MM.1S (cell line): ENCODE results near the gene VANGL2.

ENCODE experiments used
- DNase-seq: peaks from one replicate; pipeline ENCODE4 v3.0.0-alpha.2; 2015
- H2AFZ ChIP-seq: fragments of 300-600 bp; sonication (generic); 2 replicates; pipeline ENCODE4 v1.6.0; 2016; ENCODE audit warnings: antibody characterized with exemption, low read length
- H3F3A ChIP-seq: fragments of 300-600 bp; sonication (generic); 2 replicates; pipeline ENCODE4 v1.6.1; 2016; ENCODE audit warnings: mild to moderate bottlenecking, antibody characterized with exemption, low read length, moderate library complexity, mixed read lengths; ENCODE audit not compliant: insufficient read depth
- H3K27ac ChIP-seq: fragments of 300-600 bp; sonication (generic); 2 replicates; pipeline ENCODE4 v1.5.1; 2016; ENCODE audit warnings: mild to moderate bottlenecking, low read length
- H3K27me3 ChIP-seq: fragments of 300-600 bp; sonication (generic); replicated peaks from 2 replicates; pipeline ENCODE4 v1.6.0; 2016; ENCODE audit warnings: low read length; ENCODE audit not compliant: insufficient read depth
- H3K36me3 ChIP-seq: fragments of 300-600 bp; sonication (generic); replicated peaks from 2 replicates; pipeline ENCODE4 v1.6.1; 2016; ENCODE audit warnings: mild to moderate bottlenecking, low read length, mixed read lengths; ENCODE audit not compliant: insufficient read depth
- H3K4me1 ChIP-seq: fragments of 300-600 bp; sonication (generic); 2 replicates; pipeline ENCODE4 v1.6.1; 2016; ENCODE audit warnings: low read length, mixed read lengths
- H3K4me2 ChIP-seq: fragments of 300-600 bp; sonication (generic); 2 replicates; pipeline ENCODE4 v1.6.0; 2016; ENCODE audit warnings: low read depth, low read length
- H3K4me3 ChIP-seq: fragments of 300-600 bp; sonication (generic); 2 replicates; pipeline ENCODE4 v1.5.1; 2016; ENCODE audit warnings: low read length, mixed read lengths
- H3K79me2 ChIP-seq: fragments of 300-600 bp; sonication (generic); 2 replicates; pipeline ENCODE4 v1.6.1; 2016; ENCODE audit warnings: mixed run types, low read length, mixed read lengths
- H3K9ac ChIP-seq: fragments of 300-600 bp; sonication (generic); 2 replicates; pipeline ENCODE4 v1.6.1; 2016; ENCODE audit warnings: low read length, mixed read lengths
- H3K9me2 ChIP-seq: fragments of 300-600 bp; sonication (generic); replicated peaks from 2 replicates; pipeline ENCODE4 v1.6.1; 2016; ENCODE audit warnings: mild to moderate bottlenecking, low read length, mixed read lengths; ENCODE audit not compliant: insufficient read depth
- H3K9me3 ChIP-seq: fragments of 300-600 bp; sonication (generic); replicated peaks from 2 replicates; pipeline ENCODE4 v1.6.1; 2016; ENCODE audit warnings: mild to moderate bottlenecking, low read length, mixed read lengths; ENCODE audit not compliant: insufficient read depth
- H4K20me1 ChIP-seq: fragments of 300-600 bp; sonication (generic); 2 replicates; pipeline ENCODE4 v1.6.1; 2016; ENCODE audit warnings: mild to moderate bottlenecking, low read length, moderate library complexity, mixed read lengths; ENCODE audit not compliant: insufficient read depth
- EZH2 ChIP-seq: fragments of 300-600 bp; sonication (generic); optimal IDR thresholded peaks from 2 replicates; pipeline ENCODE3; 2017; ENCODE audit warnings: low read depth, mild to moderate bottlenecking, antibody characterized with exemption, low read length, mixed read lengths
- EZH2phosphoT487 ChIP-seq: fragments of 300-600 bp; sonication (generic); IDR thresholded peaks from 2 replicates; pipeline ENCODE4 v1.6.1; 2018; ENCODE audit warnings: antibody characterized with exemption, low read length
- TF ChIP-seq, protein P1 (sequence below): fragments of 300-600 bp; sonication (generic); IDR thresholded peaks from 2 replicates; pipeline ENCODE4 v1.5.1; 2016; ENCODE audit warnings: antibody characterized with exemption, low read length, mixed read lengths

Gene VANGL2

DNA sequence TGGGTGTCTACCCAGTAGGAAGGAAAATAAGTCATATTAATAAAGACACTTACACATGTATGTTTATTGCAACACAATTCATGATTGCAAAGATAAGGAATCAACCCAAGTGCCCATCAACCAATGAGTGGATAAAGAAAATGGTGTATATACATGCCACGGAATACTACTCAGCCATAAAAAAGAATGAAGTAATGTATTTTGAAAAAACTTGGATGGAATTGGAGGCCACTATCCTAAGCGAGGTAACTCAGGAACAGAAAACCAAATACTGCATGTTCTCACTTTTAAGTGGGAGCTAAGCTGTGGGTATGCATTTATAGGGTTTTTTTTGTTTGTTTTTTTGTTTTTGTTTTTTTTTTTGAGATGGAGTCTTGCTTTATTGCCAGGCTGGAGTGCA is 49.1 kb downstream of the VANGL2 start:
- no peak for DNase-seq
- H3F3A ChIP-seq = no peaks in the 10 kb centered on the region
- no peak for TF ChIP-seq EZH2
- no peak for TF ChIP-seq EZH2phosphoT487
- TF ChIP-seq, protein P1, sequence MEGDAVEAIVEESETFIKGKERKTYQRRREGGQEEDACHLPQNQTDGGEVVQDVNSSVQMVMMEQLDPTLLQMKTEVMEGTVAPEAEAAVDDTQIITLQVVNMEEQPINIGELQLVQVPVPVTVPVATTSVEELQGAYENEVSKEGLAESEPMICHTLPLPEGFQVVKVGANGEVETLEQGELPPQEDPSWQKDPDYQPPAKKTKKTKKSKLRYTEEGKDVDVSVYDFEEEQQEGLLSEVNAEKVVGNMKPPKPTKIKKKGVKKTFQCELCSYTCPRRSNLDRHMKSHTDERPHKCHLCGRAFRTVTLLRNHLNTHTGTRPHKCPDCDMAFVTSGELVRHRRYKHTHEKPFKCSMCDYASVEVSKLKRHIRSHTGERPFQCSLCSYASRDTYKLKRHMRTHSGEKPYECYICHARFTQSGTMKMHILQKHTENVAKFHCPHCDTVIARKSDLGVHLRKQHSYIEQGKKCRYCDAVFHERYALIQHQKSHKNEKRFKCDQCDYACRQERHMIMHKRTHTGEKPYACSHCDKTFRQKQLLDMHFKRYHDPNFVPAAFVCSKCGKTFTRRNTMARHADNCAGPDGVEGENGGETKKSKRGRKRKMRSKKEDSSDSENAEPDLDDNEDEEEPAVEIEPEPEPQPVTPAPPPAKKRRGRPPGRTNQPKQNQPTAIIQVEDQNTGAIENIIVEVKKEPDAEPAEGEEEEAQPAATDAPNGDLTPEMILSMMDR = no peak
- no peak overlapping the region for H3K9ac ChIP-seq
- H3K4me1 ChIP-seq = no peaks in the 10 kb centered on the region
- H3K9me3 ChIP-seq = no peaks in the 10 kb centered on the region
- no peaks in the 10 kb centered on the region for H4K20me1 ChIP-seq
- H3K36me3 ChIP-seq = no peaks in the 10 kb centered on the region
- no peak overlapping the region for H3K4me3 ChIP-seq
- no peaks in the 10 kb centered on the region for H3K79me2 ChIP-seq
- H3K27ac ChIP-seq = no peak overlapping the region
- no peak overlapping the region for H3K4me2 ChIP-seq
- H2AFZ ChIP-seq = no peak overlapping the region
- H3K9me2 ChIP-seq = no peaks in the 10 kb centered on the region
- H3K27me3 ChIP-seq = no peaks in the 10 kb centered on the region

DNA sequence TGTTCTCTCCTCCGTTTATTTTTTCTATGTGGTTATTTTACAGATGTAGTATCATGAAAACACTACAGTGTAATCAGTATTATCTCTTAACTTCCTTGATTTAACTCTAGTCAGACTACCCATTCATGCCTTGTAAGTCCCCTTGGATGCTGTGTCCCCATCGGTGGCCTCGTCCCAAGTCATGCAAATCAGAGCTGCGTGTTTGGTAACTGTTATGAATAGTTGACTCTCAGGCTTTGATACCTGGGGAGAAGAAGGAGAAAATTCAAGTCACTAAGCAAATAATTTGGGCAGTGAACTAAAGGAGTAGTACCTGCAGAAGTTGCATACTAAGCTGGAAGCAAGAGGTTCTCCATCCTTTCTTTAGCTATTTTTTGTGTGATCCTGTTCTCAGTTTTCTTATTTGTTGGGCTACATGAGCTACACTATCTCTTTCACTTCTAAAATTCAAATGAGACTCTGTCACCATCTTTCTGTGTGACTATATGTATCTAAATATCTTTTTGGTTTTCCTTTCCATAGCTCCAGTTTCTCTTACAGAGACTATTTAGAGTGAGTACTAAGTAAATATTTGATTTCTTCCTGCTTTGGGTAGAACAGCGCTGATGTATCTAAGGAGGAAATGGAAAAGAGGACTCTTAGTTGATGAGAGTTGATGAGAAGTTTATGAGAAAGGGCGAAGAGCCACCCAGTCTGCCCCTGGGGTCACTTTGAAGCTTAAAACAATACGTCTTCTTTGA is 50.9 kb downstream of the VANGL2 start:
- H4K20me1 ChIP-seq = no peaks in the 10 kb centered on the region
- no peak overlapping the region for H3K4me3 ChIP-seq
- H3K9ac ChIP-seq = no peak overlapping the region
- no peaks in the 10 kb centered on the region for H3K27me3 ChIP-seq
- no peak overlapping the region for H3K27ac ChIP-seq
- H3K9me2 ChIP-seq = no peaks in the 10 kb centered on the region
- no peak overlapping the region for H3K4me2 ChIP-seq
- no peaks in the 10 kb centered on the region for H3F3A ChIP-seq
- H3K4me1 ChIP-seq = no peaks in the 10 kb centered on the region
- no peaks in the 10 kb centered on the region for H3K79me2 ChIP-seq
- H3K9me3 ChIP-seq = no peaks in the 10 kb centered on the region
- DNase-seq = no peak
- TF ChIP-seq EZH2phosphoT487 (no peak), EZH2 (no peak)
- TF ChIP-seq, protein P1 = no peak
- H3K36me3 ChIP-seq = no peaks in the 10 kb centered on the region
- no peak overlapping the region for H2AFZ ChIP-seq

DNA sequence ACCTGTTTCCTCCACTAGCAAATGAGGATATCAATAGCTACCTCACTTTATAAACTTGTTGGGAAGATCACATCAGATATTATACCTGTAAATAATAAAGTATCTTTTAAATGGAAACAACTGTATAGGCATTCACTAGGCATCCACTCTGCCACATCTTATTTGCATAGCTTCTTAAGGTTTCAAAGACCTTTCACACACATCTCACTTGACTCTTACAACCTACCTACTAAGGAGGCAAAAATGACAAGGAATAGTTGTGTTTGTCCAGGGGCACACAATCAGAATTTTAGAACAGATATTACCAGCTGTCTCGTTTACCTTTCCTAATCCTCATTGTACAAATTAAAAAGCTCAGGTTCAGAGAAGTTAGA is 51.5 kb downstream of the VANGL2 start:
- H3K9ac ChIP-seq = no peak overlapping the region
- no peaks in the 10 kb centered on the region for H4K20me1 ChIP-seq
- no peaks in the 10 kb centered on the region for H3K4me1 ChIP-seq
- no peaks in the 10 kb centered on the region for H3K36me3 ChIP-seq
- H3K4me2 ChIP-seq = no peak overlapping the region
- no peak for DNase-seq
- H3K4me3 ChIP-seq = no peak overlapping the region
- no peaks in the 10 kb centered on the region for H3K79me2 ChIP-seq
- H2AFZ ChIP-seq = no peak overlapping the region
- TF ChIP-seq EZH2 (no peak), EZH2phosphoT487 (no peak)
- TF ChIP-seq, protein P1 = no peak
- no peaks in the 10 kb centered on the region for H3K9me3 ChIP-seq
- H3K27ac ChIP-seq = no peak overlapping the region
- H3K27me3 ChIP-seq = no peaks in the 10 kb centered on the region
- H3K9me2 ChIP-seq = no peaks in the 10 kb centered on the region
- no peaks in the 10 kb centered on the region for H3F3A ChIP-seq
